GM19468 (cell line): ENCODE data around the gene TENT4B.
"Not testable (repeated sequence)": the region's sequence is repeated elsewhere in the genome, so short reads cannot be mapped to it uniquely, and the experiment has no call there.

Experiments used
- ATAC-seq: cut with Tn5 transposase; IDR thresholded peaks from one replicate; pipeline ENCODE4 v1.9.1; 2021; ENCODE audit warnings: mild to moderate bottlenecking, moderate library complexity, moderate number of reproducible peaks; ENCODE audit not compliant: unreplicated experiment; ENCODE audit errors: extremely low read depth

Gene TENT4B

GRCh38 chr16:50153596-50154419 lies 702 bp downstream of the TENT4B start:
- ATAC-seq = no peak

GRCh38 chr16:50154420-50154950 lies 1.4 kb downstream of the TENT4B start:
- no peak for ATAC-seq

GRCh38 chr16:50155925-50156324 lies 2.8 kb downstream of the TENT4B start:
- ATAC-seq = no peak

GRCh38 chr16:50156590-50156989 lies 3.5 kb downstream of the TENT4B start:
- ATAC-seq = no peak

- no peak for ATAC-seq
These were observed 7.5 kb downstream of the TENT4B start for GRCh38 chr16:50160495-50161164.

GRCh38 chr16:50161950-50162349 lies 8.8 kb downstream of the TENT4B start:
- ATAC-seq = no peak

- ATAC-seq = no peak
These were observed 12.4 kb downstream of the TENT4B start for GRCh38 chr16:50165473-50165872.

GRCh38 chr16:50166511-50167500 lies 13.7 kb downstream of the TENT4B start:
- no peak for ATAC-seq

GRCh38 chr16:50167556-50167955 lies 14.4 kb downstream of the TENT4B start:
- no peak for ATAC-seq

GRCh38 chr16:50169555-50170096 lies 16.5 kb downstream of the TENT4B start:
- no peak for ATAC-seq

GRCh38 chr16:50171773-50172172 lies 18.7 kb downstream of the TENT4B start:
- not testable (repeated sequence) for ATAC-seq

GRCh38 chr16:50172195-50172922 lies 19.3 kb downstream of the TENT4B start:
- ATAC-seq = no peak

GRCh38 chr16:50173316-50173715 lies 20.2 kb downstream of the TENT4B start:
- no peak for ATAC-seq

GRCh38 chr16:50178491-50178941 lies 25.4 kb downstream of the TENT4B start:
- ATAC-seq = no peak

GRCh38 chr16:50182441-50182840 lies 29.3 kb downstream of the TENT4B start:
- ATAC-seq = no peak

- ATAC-seq = no peak
These were observed 30.2 kb downstream of the TENT4B start for GRCh38 chr16:50183316-50183715.

GRCh38 chr16:50185005-50185505 lies 31.9 kb downstream of the TENT4B start:
- no peak for ATAC-seq

GRCh38 chr16:50188619-50189136 lies 35.6 kb downstream of the TENT4B start:
- ATAC-seq = no peak

- ATAC-seq = no peak
These were observed 37.2 kb downstream of the TENT4B start for GRCh38 chr16:50190292-50190691.
